ENCODE results near the gene AFF3.
A peak's percentile ranks its signal among the peaks of the same experiment; 100 is the strongest.
"Not testable (repeated sequence)": the region's sequence is repeated elsewhere in the genome, so short reads cannot be mapped to it uniquely, and the experiment has no call there.

Gene AFF3

DNA sequence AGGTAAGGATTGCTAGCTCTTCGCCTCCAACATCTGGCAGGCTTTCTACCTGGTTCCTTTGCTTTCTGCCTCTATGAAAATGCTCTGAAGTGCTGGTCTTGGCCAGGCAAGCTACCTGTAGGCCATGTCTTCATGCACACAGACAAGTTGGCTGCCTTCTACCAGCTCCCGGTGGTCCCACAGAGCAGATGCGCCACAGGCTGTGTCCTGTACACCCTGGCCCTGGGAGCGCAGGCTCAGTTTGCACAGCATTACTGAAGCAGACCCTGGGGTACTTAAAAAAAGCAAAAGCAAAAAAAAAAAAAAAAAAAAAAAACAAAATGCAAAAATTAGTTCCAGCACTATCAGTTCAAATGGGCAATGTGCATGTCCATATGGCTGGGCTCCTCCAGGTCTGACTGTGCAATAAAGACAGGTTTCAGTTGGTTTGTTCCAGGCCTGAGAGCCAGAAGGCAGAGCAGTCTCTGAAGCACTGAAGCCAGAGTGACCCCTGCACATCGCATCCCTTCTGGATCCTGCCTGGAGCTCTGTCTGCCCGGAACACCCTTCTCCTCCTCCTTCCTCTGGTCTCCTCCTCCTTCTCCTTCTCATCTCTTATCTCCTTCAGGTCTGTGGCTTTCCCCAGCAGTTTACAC is 364.6 kb downstream of the AFF3 start:
- no peak for DNase-seq

DNA sequence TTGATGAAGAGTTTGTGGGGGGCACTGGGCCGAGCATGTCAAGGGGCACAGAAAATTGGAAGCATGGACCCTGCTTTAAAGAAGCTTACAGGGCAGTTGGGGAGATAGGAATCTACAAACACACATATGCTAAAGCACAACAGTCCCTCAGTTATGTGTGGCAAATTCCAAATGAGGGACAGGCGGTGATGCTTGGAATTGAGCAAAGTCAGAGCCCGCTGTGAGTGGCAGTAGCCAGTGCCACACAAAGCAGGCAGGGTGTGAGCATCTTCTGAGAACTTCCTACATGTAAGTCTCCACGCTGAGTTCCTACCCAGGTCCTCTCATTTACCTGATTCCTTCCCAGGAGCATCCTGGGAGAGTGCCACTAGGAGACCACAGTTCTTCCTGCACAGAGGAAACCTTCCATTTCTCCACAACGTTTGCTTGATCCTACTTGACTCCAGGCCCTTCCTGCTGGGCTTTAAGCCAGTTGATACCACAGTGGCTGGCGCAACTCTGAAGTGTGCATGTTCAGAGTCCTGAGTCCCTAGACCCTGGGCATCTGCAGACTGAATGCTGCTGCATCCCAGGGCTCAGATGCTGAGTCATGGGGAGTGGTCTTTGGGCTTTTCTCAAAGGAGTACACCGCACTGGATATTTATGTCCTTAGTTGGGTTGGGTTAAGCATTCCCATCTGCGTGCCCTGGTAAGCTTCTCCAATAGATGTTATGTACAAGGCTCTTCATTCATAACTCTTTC is 365.3 kb downstream of the AFF3 start:
- DNase-seq, result peak; percentile 51

DNA sequence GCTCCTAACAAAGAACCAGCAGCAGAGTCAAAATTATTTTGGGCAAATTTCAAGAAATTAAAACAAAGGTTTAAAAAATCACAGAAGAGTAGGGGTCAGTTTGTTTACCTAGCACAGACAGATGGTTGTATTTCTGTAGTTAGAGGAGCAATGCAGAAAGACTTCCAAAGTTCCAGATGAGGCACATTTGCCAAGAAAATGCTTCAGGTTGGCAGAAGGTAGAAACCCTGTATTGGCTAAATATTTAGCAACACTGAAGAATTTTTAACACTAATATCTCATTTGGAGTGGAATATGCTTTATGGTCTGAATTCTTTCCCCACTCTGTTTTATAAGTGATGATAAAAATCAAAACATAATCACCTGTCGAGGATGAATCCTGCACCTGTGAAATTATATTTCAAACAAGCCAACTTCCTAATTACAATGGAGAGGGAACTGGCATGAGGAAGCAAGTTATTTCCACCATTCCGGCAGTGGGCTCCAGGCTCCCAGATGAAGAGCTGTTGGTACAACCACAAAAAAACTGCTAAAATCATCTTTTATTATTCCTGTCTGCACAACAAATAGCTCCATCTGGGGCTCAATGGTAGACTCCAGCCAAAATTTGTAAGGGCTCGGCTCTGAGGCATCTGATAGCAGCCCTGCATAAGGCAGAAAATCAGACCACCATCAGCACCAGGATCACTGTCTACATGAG is 366.0 kb downstream of the AFF3 start:
- no peak for DNase-seq

DNA sequence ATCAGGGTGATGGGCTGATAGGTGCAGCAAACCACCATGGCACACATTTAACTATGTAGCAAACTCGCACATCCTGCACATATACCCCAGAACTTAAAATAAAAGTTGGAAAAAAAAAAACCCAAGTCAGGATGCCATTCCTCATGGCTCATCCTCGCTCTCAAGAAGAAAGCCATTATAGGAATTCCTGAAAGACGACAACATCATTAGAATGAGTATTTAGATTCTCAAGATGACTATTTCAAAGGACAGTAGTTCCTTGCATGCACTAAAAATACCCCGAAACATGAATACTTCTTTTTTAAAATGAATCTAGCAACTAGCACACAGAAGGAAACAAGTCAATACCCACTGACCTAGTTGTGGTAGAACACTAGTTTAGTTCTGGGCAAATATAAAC is 366.8 kb downstream of the AFF3 start:
- peak; percentile 80 for DNase-seq

DNA sequence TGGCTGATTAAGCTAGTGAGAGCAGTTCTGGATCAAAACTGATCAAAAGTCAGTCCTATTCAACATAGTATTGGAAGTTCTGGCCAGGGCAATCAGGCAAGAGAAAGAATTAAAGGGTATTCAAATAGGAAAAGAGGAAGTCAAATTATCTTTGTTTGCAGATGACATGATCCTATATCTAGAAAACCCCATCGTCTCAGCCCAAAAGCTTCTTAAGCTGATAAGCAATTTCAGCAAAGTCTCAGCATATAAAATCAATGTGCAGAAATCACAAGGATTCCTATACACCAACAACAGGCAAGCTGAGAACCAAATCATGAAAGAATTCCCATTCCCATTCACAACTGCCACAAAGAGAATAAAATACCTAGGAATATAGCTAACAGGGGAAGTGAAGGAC is 368.7 kb downstream of the AFF3 start:
- DNase-seq, result not testable (repeated sequence)

DNA sequence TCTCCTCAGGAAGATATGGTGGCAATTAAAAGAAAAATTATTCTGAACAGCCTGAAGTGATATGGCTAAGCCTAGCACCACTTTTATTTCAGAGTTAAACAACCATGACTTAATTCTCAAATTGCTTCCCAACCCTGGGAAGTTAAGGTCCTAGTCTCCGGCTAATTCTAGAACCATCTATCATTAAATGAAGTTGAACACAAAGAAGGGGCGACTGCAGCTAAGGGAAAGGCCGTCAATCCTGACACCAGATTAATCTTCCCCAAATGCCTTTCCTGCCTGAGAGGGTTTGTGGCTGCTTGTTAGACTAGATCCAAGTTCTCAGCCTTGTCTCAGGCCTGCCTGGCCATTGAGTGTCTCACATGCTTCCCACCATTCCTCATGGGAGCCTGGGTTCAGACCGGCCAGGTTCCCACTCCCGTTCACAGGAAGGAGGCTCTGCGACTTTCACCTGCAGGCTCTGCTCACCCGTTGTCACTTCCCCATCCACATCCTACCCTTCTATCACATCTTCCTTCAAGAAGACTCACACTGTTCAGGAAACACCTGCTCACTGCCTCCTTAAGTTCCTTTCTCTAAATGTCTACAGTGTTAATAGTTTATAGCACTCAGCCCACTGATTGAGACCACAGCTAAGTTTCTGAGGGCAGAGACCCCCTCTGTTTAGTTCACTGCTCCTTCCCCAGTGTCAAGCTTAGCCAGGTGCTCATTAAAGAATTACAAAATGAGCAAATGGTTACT is 369.6 kb downstream of the AFF3 start:
- DNase-seq, result no peak

DNA sequence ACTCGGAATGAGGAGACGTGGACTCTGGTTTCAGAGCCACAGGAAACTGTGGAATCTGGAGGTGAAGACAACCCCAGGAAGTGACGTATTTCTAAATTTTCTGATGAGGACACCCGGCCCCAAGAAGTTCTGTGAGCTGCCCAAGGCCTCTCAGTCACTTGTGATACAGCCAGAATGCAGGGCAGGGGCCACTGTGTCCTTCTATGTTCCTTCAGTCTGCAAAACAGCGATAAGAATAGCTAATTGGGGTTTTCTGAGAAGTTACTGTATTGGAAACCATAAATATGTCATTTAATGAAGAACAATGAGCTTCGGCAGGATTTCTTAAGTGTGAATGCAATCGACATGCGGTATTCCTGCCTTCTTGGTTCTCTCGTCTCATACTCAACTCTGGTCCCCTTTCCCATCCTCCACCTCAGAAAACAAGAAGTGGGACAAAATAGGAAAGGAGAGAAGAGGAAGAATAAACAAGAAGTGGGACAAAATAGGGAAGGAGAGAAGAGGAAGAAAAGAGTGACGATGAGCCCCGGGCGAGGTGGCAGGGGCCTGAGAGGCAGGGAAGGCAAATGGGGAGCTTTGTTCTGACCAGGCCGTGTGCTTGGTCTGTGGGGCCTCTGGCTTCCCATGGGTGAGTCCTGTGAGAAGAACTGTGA is 370.6 kb downstream of the AFF3 start:
- DNase-seq, result no peak

DNA sequence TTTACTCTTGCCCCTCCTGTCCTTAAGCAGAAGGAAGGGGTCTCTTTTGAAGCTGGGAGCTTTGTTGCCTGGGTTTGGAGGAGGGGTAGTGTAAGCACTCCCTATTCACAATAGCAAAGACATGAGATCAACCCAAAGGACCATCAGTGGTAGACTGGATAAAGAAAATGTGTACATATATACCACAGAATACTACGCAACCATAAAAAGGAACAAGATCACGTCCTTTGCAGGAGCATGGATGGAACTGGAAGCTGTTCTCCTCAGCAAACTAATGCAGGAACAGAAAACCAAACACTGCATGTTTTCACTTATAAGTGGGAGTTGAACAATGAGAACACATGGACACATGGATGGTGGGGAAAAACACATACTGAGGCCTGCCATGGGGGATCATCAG is 371.5 kb downstream of the AFF3 start:
- DNase-seq, result no peak

DNA sequence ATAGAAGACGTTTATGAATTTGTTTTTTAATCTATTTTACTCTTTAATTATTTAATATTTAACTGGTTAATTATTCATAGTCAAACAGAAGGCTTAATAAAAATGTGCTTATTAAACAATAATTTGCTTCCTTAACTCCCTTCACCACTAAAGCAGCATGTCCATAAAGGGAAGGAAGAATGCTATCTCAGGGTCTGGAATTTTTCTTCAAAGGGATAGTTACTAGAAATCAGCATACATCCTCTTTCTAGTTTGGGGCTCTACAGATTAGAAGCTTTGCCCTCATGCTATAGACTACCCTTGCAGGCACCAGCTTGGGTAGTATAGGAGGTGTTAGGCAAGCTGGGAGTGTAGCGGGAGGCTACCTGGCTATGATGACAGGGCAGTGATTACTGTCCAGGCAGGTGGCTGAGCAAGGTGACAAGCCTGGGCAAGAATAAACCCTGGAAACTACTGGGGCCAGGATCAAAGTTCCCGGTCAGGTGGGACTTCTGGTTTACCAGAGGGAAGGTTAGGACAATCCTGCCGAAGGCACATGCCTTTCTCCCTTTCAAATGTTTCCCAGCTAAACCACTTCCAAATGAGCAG is 376.6 kb downstream of the AFF3 start:
- DNase-seq, result no peak

DNA sequence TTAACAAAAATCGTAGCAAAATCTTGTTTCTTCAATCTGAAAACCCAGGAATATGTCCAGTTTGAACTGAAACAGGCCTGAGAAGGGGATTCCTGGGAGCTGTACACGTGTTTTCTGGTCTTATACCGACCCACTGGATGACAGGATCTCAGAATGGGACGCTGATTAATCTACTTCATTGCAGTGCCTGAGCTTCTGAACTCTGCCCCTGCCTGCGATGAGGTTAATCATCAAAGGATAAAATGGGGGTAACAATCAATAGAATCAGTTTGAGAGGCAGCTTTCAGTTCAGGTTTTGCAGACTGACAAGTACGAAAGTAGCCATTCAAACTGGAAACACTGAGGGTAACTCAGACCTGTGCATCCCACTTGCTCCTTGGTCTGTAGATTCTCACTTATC is 378.6 kb downstream of the AFF3 start:
- no peak for DNase-seq

DNA sequence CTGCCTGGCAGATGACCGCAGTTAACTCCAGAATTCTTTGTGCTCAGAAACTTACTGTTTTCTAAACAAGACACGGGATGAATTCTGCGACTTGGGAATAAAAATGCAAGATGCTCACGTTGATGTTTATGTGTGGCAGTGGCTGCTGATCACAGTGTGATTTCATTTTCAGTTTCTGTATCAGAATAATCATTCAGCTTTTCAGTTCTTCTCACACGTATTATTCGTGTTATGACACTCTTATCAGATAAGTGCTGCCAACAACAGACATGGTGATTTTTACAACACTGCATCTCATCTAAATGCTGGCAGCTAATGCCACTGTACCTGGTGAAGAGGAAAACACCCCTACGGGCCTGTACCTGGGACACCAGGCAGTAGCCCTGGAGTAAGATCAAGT is 379.7 kb downstream of the AFF3 start:
- no peak for DNase-seq

DNA sequence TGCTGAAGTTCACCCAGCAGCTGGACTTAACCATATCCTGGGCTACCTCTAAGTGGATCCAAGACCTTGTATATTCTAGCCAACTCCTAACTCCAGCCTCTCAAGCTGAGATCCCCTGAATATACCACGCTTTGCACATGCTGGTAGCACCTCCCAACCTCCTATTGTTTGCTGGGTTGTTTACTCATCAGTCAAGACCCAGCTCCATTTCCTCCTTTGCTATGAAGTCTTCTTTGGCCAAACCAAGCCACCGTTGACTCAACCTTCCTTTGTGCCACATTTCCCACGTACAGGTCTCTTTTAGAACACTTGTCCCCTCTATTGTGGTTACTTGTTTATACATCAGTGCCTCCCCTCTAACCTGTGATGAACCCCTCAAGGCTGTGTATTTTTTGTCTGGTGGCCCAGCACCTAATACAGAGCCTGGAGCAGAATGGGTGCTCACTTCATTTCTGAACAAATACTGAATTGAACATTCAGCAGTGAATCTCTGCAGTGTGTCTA is 384.7 kb downstream of the AFF3 start:
- no peak for DNase-seq

DNA sequence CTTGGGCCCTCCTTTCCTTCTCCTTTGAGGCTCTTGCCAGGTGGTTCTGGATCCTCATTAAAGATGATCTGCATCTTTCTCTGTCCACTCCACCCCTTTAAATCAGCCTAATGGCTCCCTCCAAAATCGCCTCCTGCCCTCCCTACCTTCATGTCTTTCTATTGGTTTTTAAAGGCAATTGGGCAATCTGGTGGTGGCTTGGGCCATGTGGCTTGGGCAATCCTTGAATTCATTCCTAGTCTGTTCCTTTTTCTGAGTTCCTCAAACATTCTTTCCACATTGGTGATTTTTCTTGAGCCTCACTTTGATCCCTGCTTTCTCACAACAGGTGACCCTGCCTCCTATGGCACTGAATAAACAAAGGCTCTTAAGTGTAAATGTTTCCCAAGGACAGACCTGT is 386.3 kb downstream of the AFF3 start:
- no peak for DNase-seq

DNA sequence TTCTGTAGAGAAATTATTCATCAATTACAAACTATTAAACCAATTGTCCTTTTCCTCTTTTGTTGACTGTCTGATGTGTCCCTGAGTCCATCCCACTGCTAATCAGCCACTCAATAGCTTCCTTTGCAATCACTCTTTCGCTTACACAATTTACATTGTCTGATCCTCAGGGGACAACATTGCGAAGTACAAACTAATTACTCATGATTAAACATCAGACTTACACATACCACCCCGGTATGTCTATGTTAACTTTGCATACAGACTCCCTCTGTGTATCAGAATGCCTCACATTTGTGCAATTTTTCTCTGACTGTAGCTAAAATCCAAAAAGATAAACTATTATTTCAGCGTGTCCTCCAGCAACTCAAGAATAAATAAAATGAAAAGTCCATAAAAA is 388.2 kb downstream of the AFF3 start:
- peak; percentile 84 for DNase-seq

DNA sequence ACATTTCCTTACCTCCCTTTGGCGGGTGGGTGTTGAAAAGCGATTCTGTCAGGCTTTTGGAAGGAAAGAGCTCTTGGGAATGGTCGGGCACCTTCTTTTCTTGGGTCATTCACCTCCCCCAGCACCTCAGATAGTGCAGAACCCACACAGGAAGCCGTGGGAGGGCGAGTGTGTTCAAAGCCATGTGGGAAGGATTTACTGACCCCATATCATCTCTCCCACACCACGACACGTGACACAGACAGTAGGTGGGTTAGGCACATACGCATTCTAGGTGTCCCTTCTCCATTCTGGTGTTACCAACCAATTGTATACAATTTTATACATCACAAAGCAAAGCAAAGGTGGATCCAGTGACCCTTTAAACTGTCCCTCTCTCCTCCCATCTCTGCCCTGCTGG is 388.9 kb downstream of the AFF3 start:
- no peak for DNase-seq

DNA sequence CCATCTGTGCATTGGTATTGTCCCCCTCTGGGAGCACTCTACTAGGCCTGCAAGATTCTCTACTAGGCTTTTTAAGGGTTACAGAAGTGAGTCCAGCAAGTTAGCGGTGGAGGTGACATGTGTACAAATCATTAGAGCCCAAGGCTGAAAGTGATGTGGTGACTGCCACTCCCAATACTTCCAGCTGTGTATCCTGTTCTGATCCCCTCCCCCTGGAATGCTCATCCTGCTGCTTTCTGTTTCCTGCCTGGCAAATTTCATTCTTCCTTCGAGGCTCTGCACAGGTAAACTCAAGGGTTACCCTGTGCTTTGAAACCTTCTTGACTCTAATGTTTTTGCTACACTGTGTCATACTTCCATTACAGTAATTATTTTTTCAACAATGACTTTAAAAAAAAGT is 394.0 kb downstream of the AFF3 start:
- DNase-seq, result no peak

DNA sequence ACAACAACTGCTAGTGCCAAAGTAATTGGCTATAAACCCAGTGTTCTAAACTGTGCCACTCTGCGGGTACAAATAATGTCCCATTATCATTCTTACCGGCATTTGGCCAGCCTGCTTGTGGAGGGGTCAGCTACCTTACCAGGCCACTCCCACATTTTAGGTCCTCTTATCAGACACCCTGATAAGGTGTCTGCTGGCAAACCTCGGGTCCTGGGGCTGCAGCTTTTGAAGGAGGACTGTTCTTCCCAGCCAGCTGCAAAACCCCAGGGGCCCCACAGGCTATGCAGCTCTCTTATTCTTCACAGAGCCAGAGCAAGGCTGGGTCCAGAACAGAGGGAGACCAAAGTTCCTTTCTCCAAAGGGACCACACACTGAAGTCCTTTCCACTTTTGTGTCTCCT is 394.5 kb downstream of the AFF3 start:
- DNase-seq, result no peak

DNA sequence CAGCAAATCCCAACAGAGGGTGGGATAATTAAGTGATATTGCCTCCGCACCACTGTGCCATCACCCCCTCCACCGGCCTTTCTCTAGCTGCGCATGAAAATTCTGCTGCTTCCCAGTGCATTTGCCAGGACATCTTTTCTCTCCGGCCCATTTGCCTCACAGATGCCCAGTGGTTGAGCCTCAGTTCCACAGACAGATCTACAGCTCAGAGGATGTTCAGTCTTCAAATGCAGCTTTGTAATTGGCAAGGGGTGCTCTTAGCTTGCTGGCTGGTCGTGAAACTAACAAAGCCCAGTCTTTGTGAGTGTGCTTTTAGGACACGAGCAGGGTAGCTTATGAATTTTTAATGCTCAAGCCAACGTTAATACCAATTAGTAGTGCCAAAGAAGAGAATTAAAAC is 399.2 kb downstream of the AFF3 start:
- no peak for DNase-seq

DNA sequence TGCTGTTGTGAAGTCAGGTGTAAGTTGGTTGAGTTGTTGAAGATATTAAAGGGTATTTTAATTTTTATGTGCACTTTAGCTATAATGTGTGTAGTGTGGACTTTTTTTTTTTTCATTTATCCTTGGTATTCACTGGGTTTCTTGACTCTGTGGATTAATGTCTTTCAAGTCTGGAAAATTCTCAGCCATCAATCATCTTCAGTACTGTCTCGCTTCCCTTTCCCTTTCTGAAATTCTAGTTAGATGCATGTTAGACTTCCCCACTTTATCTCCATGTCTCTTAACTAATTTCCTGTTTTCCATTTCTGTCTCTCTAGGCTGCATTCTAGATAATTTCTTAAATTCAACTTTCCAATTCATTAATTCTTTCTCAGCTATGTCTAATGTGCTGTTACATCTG is 404.9 kb downstream of the AFF3 start:
- DNase-seq, result no peak

DNA sequence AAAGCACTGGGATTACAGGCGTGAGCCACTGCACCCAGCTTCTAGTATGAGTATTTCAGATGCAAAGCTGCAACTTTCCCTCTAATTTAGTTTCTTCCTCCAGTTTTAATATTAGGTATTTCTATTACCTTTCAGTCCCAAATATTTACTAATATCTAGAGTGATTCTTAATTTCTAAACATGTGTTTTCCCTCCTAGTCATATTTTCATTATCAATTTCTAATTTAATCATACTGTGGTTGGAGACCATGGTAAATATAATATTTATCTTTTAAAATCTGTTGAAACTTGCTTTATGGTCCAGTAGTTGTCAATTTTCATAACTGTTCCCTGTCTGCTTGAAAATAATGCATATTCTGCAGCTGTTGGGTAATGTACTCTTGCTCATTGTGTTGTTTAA is 406.6 kb downstream of the AFF3 start:
- no peak for DNase-seq

DNA sequence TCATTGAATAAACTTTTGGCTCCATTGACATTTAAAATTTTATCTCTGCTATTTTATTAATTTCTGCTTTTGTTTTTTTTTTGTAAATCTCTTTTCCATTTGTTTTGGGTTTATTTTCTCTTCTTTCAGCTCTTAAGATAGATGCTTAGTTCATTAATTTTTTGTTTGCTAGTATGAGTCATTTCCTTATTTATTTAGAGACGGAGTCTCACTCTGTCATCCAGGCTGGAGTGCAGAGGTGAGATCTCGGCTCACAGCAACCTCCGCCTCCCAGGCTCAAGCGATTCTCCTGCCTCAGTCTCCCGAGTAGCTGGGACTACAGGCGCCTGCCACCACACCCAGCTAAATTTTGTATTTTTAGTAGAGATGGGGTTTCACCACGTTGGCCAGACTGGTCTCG is 407.1 kb downstream of the AFF3 start:
- not testable (repeated sequence) for DNase-seq

DNA sequence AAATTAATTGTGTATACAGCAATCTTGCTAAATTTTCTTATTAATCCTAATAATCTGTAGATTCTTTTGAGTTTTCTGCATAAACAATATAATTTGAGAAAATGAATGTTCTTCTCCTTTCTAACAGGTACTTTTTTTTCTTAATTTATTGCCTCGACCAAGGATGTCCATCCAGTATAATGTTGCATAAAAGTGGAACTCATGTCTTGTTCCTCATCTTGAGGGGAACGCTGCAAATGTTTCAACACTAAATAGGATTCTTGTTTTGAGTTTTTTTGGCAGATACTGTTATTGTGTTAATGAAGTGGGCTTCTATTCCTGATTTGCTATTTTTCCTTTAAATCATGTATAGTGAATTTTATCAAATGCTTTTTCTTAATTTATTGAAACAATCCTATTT is 408.2 kb downstream of the AFF3 start:
- no peak for DNase-seq
